ENCODE data around the gene PNLIPRP2. TPM values are rescaled to one million over a fixed set of nuclear protein-coding genes. Genes with fewer than 3 reads are reported as not detected.
A peak's percentile ranks its signal among the peaks of the same experiment; 100 is the strongest.

Gene PNLIPRP2
- total RNA-seq, 1 donor from 2014 or later = not detected

GRCh38 chr10:116598329-116598728 lies 22.4 kb upstream of the PNLIPRP2 start:
- Mint-ChIP-seq H3K27ac (ENCODE audit: unreplicated experiment) (no peak overlapping the region), H3K27me3 (ENCODE audit: low read depth) (peaks cover 6% of the 10 kb centered on the region), H3K9me3 (no peaks in the 10 kb centered on the region), H3K36me3 (ENCODE audit: low read depth) (no peaks in the 10 kb centered on the region), H3K4me3 (no peak overlapping the region), H3K4me1 (no peaks in the 10 kb centered on the region)
- no peak for DNase-seq (ENCODE audit: low read depth, low spot score)
- TF ChIP-seq, protein P1, sequence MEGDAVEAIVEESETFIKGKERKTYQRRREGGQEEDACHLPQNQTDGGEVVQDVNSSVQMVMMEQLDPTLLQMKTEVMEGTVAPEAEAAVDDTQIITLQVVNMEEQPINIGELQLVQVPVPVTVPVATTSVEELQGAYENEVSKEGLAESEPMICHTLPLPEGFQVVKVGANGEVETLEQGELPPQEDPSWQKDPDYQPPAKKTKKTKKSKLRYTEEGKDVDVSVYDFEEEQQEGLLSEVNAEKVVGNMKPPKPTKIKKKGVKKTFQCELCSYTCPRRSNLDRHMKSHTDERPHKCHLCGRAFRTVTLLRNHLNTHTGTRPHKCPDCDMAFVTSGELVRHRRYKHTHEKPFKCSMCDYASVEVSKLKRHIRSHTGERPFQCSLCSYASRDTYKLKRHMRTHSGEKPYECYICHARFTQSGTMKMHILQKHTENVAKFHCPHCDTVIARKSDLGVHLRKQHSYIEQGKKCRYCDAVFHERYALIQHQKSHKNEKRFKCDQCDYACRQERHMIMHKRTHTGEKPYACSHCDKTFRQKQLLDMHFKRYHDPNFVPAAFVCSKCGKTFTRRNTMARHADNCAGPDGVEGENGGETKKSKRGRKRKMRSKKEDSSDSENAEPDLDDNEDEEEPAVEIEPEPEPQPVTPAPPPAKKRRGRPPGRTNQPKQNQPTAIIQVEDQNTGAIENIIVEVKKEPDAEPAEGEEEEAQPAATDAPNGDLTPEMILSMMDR (conservative IDR thresholded peaks at IDR 0.05) = no peak

GRCh38 chr10:116599991-116600390 lies 20.8 kb upstream of the PNLIPRP2 start:
- H3K27me3 Mint-ChIP-seq (ENCODE audit: low read depth) = peaks cover 6% of the 10 kb centered on the region
- H3K4me1 Mint-ChIP-seq = no peaks in the 10 kb centered on the region
- TF ChIP-seq, protein P1 (conservative IDR thresholded peaks at IDR 0.05) = no peak
- no peak overlapping the region for H3K27ac Mint-ChIP-seq (ENCODE audit: unreplicated experiment)
- no peak overlapping the region for H3K4me3 Mint-ChIP-seq
- no peak for DNase-seq (ENCODE audit: low read depth, low spot score)
- no peaks in the 10 kb centered on the region for H3K36me3 Mint-ChIP-seq (ENCODE audit: low read depth)
- H3K9me3 Mint-ChIP-seq = no peaks in the 10 kb centered on the region

DNA sequence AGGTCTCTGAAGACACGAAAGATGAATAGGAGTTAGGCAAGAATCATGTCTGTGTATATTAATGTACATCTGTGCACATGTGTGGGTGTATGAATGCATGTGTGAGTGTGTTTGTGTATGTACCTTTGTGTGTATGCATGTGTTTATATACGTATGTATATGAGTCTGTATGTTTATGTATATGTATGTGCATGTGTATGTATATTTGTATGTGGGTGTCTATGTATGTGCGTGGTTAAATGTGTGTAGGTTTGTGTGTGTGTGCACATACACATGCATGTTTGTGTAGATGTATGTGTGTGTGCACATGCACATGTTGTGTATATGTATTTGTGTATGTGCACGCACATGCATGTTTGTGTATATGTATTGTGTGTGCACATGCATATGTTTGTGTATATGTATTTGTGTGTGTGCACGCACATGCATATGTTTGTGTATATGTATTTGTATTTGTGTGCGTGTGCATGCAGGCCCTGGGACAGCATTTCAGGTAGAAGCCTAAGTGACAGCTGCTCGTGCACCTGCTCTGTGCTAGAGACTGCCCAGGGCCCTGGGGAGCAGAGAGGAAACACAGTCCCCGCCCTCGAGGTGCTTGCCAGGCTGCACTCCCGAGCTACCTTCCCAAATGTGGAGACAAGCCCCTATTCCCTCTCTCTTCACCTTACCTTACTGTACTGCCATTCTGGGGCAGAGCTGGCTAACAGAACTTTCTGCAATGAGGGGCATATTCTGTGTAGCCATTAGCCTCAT lies 17.9 kb upstream of the PNLIPRP2 start:
- Mint-ChIP-seq H3K4me3 (no peak overlapping the region), H3K27ac (ENCODE audit: unreplicated experiment) (no peak overlapping the region), H3K4me1 (no peaks in the 10 kb centered on the region), H3K27me3 (ENCODE audit: low read depth) (peaks cover 6% of the 10 kb centered on the region), H3K9me3 (no peaks in the 10 kb centered on the region), H3K36me3 (ENCODE audit: low read depth) (no peaks in the 10 kb centered on the region)
- DNase-seq (ENCODE audit: low read depth, low spot score) = no peak
- TF ChIP-seq, protein P1 (conservative IDR thresholded peaks at IDR 0.05) = no peak

DNA sequence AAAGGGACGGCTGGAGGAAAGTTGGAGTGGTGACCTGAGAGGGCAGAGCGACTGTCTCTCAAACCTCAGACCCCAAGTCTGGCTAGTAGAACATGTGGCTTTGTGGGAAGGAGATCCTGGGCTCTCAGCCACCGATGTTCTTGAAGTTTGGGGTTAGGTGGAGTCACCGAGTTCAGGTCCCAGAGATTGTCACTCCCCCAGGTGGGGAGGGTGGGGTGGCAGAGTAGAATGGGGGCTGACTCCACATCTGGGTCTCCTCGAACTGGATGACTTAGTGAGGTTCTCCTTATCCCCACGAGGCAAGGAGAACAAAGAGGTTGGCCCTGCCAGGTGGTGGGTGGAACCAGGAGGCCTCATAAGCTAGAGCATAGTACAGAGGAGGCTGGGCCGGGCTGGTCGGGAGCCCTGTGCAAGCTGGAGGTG lies 14.7 kb upstream of the PNLIPRP2 start:
- DNase-seq (ENCODE audit: low read depth, low spot score) = no peak
- H3K9me3 Mint-ChIP-seq = no peaks in the 10 kb centered on the region
- peaks cover 5% of the 10 kb centered on the region for H3K4me1 Mint-ChIP-seq
- peak overlapping the region; percentile 23 for H3K4me3 Mint-ChIP-seq
- peaks cover 3% of the 10 kb centered on the region for H3K27me3 Mint-ChIP-seq (ENCODE audit: low read depth)
- no peak overlapping the region for H3K27ac Mint-ChIP-seq (ENCODE audit: unreplicated experiment)
- TF ChIP-seq, protein P1 (conservative IDR thresholded peaks at IDR 0.05) = no peak
- H3K36me3 Mint-ChIP-seq (ENCODE audit: low read depth) = no peaks in the 10 kb centered on the region

GRCh38 chr10:116607336-116607735 lies 13.4 kb upstream of the PNLIPRP2 start:
- H3K36me3 Mint-ChIP-seq (ENCODE audit: low read depth) = no peaks in the 10 kb centered on the region
- TF ChIP-seq, protein P1 (conservative IDR thresholded peaks at IDR 0.05) = no peak
- no peak overlapping the region for H3K27ac Mint-ChIP-seq (ENCODE audit: unreplicated experiment)

More at GRCh38 chr10:116607336-116607735, 13.4 kb upstream of the PNLIPRP2 start:
- no peak for DNase-seq (ENCODE audit: low read depth, low spot score)
- peak overlapping the region; percentile 21 for H3K4me3 Mint-ChIP-seq
- no peaks in the 10 kb centered on the region for H3K9me3 Mint-ChIP-seq
- H3K4me1 Mint-ChIP-seq = peaks cover 5% of the 10 kb centered on the region
- peaks cover 3% of the 10 kb centered on the region for H3K27me3 Mint-ChIP-seq (ENCODE audit: low read depth)

Measured in neural crest cell (in vitro differentiated cells).